EH (cell line): Measurements from ENCODE around the gene SP3.

Experiments used
- DNase-seq: peaks from one replicate; pipeline ENCODE4 v3.0.0-alpha.2; 2015; ENCODE audit warnings: low read depth

Gene SP3

GRCh38 chr2:173942861-173943523 is 22.2 kb downstream of the SP3 start:
- peak; percentile 62 for DNase-seq

- no peak for DNase-seq
Measured at GRCh38 chr2:173941567-173941966, 23.6 kb downstream of the SP3 start.

- DNase-seq = no peak
Measured at GRCh38 chr2:173940208-173941020, 24.8 kb downstream of the SP3 start.

- DNase-seq = no peak
Measured at GRCh38 chr2:173938700-173939384, 26.3 kb downstream of the SP3 start.

GRCh38 chr2:173935305-173935704 is 29.9 kb downstream of the SP3 start:
- DNase-seq = no peak

GRCh38 chr2:173934895-173935294 is 30.3 kb downstream of the SP3 start:
- no peak for DNase-seq

- DNase-seq = no peak
Measured at GRCh38 chr2:173931751-173932150, 33.4 kb downstream of the SP3 start.

GRCh38 chr2:173929441-173929840 is 35.7 kb downstream of the SP3 start:
- no peak for DNase-seq

GRCh38 chr2:173926875-173927274 is 38.3 kb downstream of the SP3 start:
- no peak for DNase-seq

GRCh38 chr2:173924285-173924684 is 40.9 kb downstream of the SP3 start:
- DNase-seq = no peak

GRCh38 chr2:173922760-173923159 is 42.4 kb downstream of the SP3 start:
- peak; percentile 35 for DNase-seq

GRCh38 chr2:173922068-173922467 is 43.1 kb downstream of the SP3 start:
- no peak for DNase-seq

- DNase-seq = no peak
Measured at GRCh38 chr2:173914055-173914927, 50.9 kb downstream of the SP3 start.

- DNase-seq = no peak
Measured at GRCh38 chr2:173909846-173910245, 55.3 kb downstream of the SP3 start.

GRCh38 chr2:173906626-173907025 is 58.5 kb downstream of the SP3 start:
- DNase-seq = no peak

GRCh38 chr2:173903601-173904394 is 61.4 kb downstream of the SP3 start:
- DNase-seq = peak; percentile 24

GRCh38 chr2:173898996-173899395 is 66.2 kb downstream of the SP3 start:
- no peak for DNase-seq

- no peak for DNase-seq
Measured at GRCh38 chr2:173898178-173898668, 67.0 kb downstream of the SP3 start.

GRCh38 chr2:173896755-173897154 is 68.4 kb downstream of the SP3 start:
- DNase-seq = no peak

- DNase-seq = no peak
Measured at GRCh38 chr2:173892341-173892740, 72.8 kb downstream of the SP3 start.
